ENCODE data around the gene GALNT2.

GALNT2 gene

GRCh38 chr1:230226007-230226800, 159.2 kb downstream of the GALNT2 start:
- Histone ChIP-seq H2BK5ac (ENCODE audit: low read length) (no peak overlapping the region), H3K18ac (ENCODE audit: low read length) (no peak overlapping the region), H3K27ac (ENCODE audit: low read depth, low read length) (no peak overlapping the region), H3K27me3 (ENCODE audit: insufficient read depth, low read length, poor library complexity) (no peaks in the 10 kb centered on the region), H3K56ac (ENCODE audit: low read length) (no peak overlapping the region), H3K4me3 (ENCODE audit: low read length) (no peak overlapping the region), H3K4me1 (ENCODE audit: control insufficient read depth, low read depth, low read length) (peaks cover 5% of the 10 kb centered on the region), H4K5ac (ENCODE audit: low read length) (no peak overlapping the region), H2BK15ac (replicated peaks; ENCODE audit: low read depth) (no peak overlapping the region), H3K9ac (ENCODE audit: low read length) (no peak overlapping the region), H3K4ac (ENCODE audit: low read depth, low read length) (no peak overlapping the region), H2AK5ac (ENCODE audit: low read length) (no peak overlapping the region), H4K8ac (ENCODE audit: low read depth, low read length) (no peak overlapping the region), H3K4me2 (ENCODE audit: low read length) (no peak overlapping the region), H2BK120ac (ENCODE audit: low read depth, low read length) (no peak overlapping the region), H3K79me2 (ENCODE audit: control insufficient read depth, insufficient read depth, low read length) (no peaks in the 10 kb centered on the region), H3K79me1 (ENCODE audit: low read length) (no peaks in the 10 kb centered on the region), H3K23ac (ENCODE audit: low read length) (no peak overlapping the region), H3K36me3 (ENCODE audit: control insufficient read depth, insufficient read depth, low read length) (no peaks in the 10 kb centered on the region)
- WGBS (ENCODE audit: extremely low coverage, insufficient coverage, low lambda C conversion rate) = no CpG with 5 or more reads among the region's 16 CpGs
- no peak for DNase-seq

DNA sequence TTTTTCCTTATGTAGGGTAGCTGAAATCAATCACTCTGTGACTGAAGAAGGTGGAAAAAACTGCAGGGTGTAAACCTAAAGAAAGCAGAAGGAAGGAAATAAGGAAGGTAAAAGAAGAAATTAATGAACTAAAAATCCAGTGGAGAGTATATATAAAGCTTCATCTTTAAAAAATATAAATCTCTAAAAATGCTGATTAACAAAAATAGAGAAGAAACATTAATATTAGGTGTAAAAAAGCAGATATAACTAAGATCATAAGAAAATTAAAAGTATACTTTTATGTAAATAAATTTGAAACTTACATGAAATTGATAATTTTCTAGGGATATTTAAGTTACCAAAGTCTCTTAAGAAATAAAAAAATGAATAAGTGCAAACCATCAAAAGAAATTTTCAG, 159.8 kb downstream of the GALNT2 start:
- no peak overlapping the region for H3K9ac ChIP-seq (ENCODE audit: low read length)
- H3K4me3 ChIP-seq (ENCODE audit: low read length) = no peak overlapping the region
- no peak overlapping the region for H3K27ac ChIP-seq (ENCODE audit: low read depth, low read length)
- H2BK5ac ChIP-seq (ENCODE audit: low read length) = no peak overlapping the region
- H3K4me1 ChIP-seq (ENCODE audit: control insufficient read depth, low read depth, low read length) = peaks cover 10% of the 10 kb centered on the region
- H2AK5ac ChIP-seq (ENCODE audit: low read length) = no peak overlapping the region
- no peaks in the 10 kb centered on the region for H3K79me2 ChIP-seq (ENCODE audit: control insufficient read depth, insufficient read depth, low read length)
- H3K79me1 ChIP-seq (ENCODE audit: low read length) = no peaks in the 10 kb centered on the region
- H3K4me2 ChIP-seq (ENCODE audit: low read length) = no peak overlapping the region
- H3K27me3 ChIP-seq (ENCODE audit: insufficient read depth, low read length, poor library complexity) = no peaks in the 10 kb centered on the region
- H3K4ac ChIP-seq (ENCODE audit: low read depth, low read length) = no peak overlapping the region
- H3K23ac ChIP-seq (ENCODE audit: low read length) = no peak overlapping the region
- H4K8ac ChIP-seq (ENCODE audit: low read depth, low read length) = no peak overlapping the region
- H3K36me3 ChIP-seq (ENCODE audit: control insufficient read depth, insufficient read depth, low read length) = no peaks in the 10 kb centered on the region
- H2BK120ac ChIP-seq (ENCODE audit: low read depth, low read length) = no peak overlapping the region
- no peak overlapping the region for H4K5ac ChIP-seq (ENCODE audit: low read length)
- no peak for DNase-seq
- no peak overlapping the region for H2BK15ac ChIP-seq (replicated peaks; ENCODE audit: low read depth)
- no peak overlapping the region for H3K18ac ChIP-seq (ENCODE audit: low read length)
- H3K56ac ChIP-seq (ENCODE audit: low read length) = no peak overlapping the region

- H3K4me3 ChIP-seq (ENCODE audit: low read length) = no peak overlapping the region
- H3K36me3 ChIP-seq (ENCODE audit: control insufficient read depth, insufficient read depth, low read length) = no peaks in the 10 kb centered on the region
- H3K27me3 ChIP-seq (ENCODE audit: insufficient read depth, low read length, poor library complexity) = no peaks in the 10 kb centered on the region
- H4K8ac ChIP-seq (ENCODE audit: low read depth, low read length) = no peak overlapping the region
- no peak overlapping the region for H3K27ac ChIP-seq (ENCODE audit: low read depth, low read length)
- H3K4me2 ChIP-seq (ENCODE audit: low read length) = no peak overlapping the region
- H4K5ac ChIP-seq (ENCODE audit: low read length) = no peak overlapping the region
- no peak overlapping the region for H3K4ac ChIP-seq (ENCODE audit: low read depth, low read length)
- H3K79me1 ChIP-seq (ENCODE audit: low read length) = no peaks in the 10 kb centered on the region
- no CpG with 5 or more reads among the region's 9 CpGs for WGBS (ENCODE audit: extremely low coverage, insufficient coverage, low lambda C conversion rate)
- no peak overlapping the region for H2BK5ac ChIP-seq (ENCODE audit: low read length)
- no peak for DNase-seq
- no peak overlapping the region for H2BK120ac ChIP-seq (ENCODE audit: low read depth, low read length)
- no peak overlapping the region for H3K23ac ChIP-seq (ENCODE audit: low read length)
- H3K4me1 ChIP-seq (ENCODE audit: control insufficient read depth, low read depth, low read length) = peaks cover 10% of the 10 kb centered on the region
- H3K18ac ChIP-seq (ENCODE audit: low read length) = no peak overlapping the region
- no peak overlapping the region for H2AK5ac ChIP-seq (ENCODE audit: low read length)
- H2BK15ac ChIP-seq (replicated peaks; ENCODE audit: low read depth) = no peak overlapping the region
- no peak overlapping the region for H3K56ac ChIP-seq (ENCODE audit: low read length)
- H3K79me2 ChIP-seq (ENCODE audit: control insufficient read depth, insufficient read depth, low read length) = no peaks in the 10 kb centered on the region
- H3K9ac ChIP-seq (ENCODE audit: low read length) = no peak overlapping the region
Observed at GRCh38 chr1:230228236-230228897, 161.3 kb downstream of the GALNT2 start.

- Histone ChIP-seq H3K9ac (ENCODE audit: low read length) (no peak overlapping the region), H2BK120ac (ENCODE audit: low read depth, low read length) (no peak overlapping the region), H2AK5ac (ENCODE audit: low read length) (no peak overlapping the region), H3K36me3 (ENCODE audit: control insufficient read depth, insufficient read depth, low read length) (no peaks in the 10 kb centered on the region), H3K4ac (ENCODE audit: low read depth, low read length) (no peak overlapping the region), H3K27ac (ENCODE audit: low read depth, low read length) (no peak overlapping the region), H3K79me2 (ENCODE audit: control insufficient read depth, insufficient read depth, low read length) (no peaks in the 10 kb centered on the region), H4K8ac (ENCODE audit: low read depth, low read length) (no peak overlapping the region), H4K5ac (ENCODE audit: low read length) (no peak overlapping the region), H3K56ac (ENCODE audit: low read length) (no peak overlapping the region), H3K79me1 (ENCODE audit: low read length) (no peaks in the 10 kb centered on the region), H3K4me2 (ENCODE audit: low read length) (no peak overlapping the region), H2BK5ac (ENCODE audit: low read length) (no peak overlapping the region), H3K4me3 (ENCODE audit: low read length) (no peak overlapping the region), H3K4me1 (ENCODE audit: control insufficient read depth, low read depth, low read length) (peaks cover 10% of the 10 kb centered on the region), H3K23ac (ENCODE audit: low read length) (no peak overlapping the region), H3K18ac (ENCODE audit: low read length) (no peak overlapping the region), H2BK15ac (replicated peaks; ENCODE audit: low read depth) (no peak overlapping the region), H3K27me3 (ENCODE audit: insufficient read depth, low read length, poor library complexity) (no peaks in the 10 kb centered on the region)
- WGBS (ENCODE audit: extremely low coverage, insufficient coverage, low lambda C conversion rate) = no CpG with 5 or more reads among the region's 7 CpGs
- DNase-seq = no peak
Observed at GRCh38 chr1:230230273-230230672, 163.2 kb downstream of the GALNT2 start.

DNA sequence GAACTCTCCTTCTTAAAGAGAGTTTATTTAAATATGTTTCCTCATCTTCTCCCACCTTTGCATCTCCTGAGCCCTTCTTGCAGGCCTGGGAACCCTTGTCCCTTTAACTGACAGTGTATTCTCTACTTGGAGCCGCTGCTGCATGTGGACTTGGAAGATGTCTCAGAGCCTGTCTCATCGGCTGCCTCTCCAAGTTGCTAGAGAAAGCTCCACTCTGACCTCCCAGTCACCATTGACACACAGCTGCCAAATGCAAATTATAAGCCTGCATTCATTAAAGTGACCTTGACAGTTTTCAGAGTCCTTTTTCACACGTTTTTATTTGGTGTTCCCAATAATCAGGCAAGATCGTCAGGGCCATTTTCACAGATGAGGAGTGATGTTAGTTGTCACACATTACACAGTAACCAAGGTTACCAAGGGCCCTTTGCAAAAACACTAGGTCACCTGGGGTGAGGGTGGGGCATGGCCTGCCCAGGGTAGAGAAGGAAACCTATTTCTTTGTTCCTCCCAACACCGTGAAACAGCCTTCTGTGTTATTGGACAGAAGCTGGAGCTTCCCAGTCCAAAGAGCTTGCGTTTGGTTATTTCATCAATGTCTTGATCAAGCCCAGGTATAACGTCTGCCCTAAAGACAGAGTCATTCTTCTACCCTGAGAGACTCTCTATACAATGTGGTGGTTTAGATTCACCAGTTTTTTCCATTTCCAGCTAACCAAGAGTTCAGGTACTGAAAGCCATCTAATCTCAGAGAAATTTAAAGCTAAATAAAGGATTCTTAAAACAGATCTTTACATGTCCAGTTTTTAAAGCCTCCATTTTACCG, 164.1 kb downstream of the GALNT2 start:
- Histone ChIP-seq H3K4ac (ENCODE audit: low read depth, low read length) (no peak overlapping the region), H3K27ac (ENCODE audit: low read depth, low read length) (no peak overlapping the region), H2AK5ac (ENCODE audit: low read length) (no peak overlapping the region), H3K4me1 (ENCODE audit: control insufficient read depth, low read depth, low read length) (peaks cover 10% of the 10 kb centered on the region), H3K18ac (ENCODE audit: low read length) (no peak overlapping the region), H4K8ac (ENCODE audit: low read depth, low read length) (no peak overlapping the region), H3K4me3 (ENCODE audit: low read length) (no peak overlapping the region), H3K79me1 (ENCODE audit: low read length) (no peaks in the 10 kb centered on the region), H3K36me3 (ENCODE audit: control insufficient read depth, insufficient read depth, low read length) (no peaks in the 10 kb centered on the region), H3K56ac (ENCODE audit: low read length) (no peak overlapping the region), H3K79me2 (ENCODE audit: control insufficient read depth, insufficient read depth, low read length) (no peaks in the 10 kb centered on the region), H3K23ac (ENCODE audit: low read length) (no peak overlapping the region), H3K4me2 (ENCODE audit: low read length) (no peak overlapping the region), H4K5ac (ENCODE audit: low read length) (no peak overlapping the region), H3K9ac (ENCODE audit: low read length) (no peak overlapping the region), H2BK15ac (replicated peaks; ENCODE audit: low read depth) (no peak overlapping the region), H2BK5ac (ENCODE audit: low read length) (no peak overlapping the region), H2BK120ac (ENCODE audit: low read depth, low read length) (no peak overlapping the region), H3K27me3 (ENCODE audit: insufficient read depth, low read length, poor library complexity) (no peaks in the 10 kb centered on the region)
- no CpG with 5 or more reads among the region's 8 CpGs for WGBS (ENCODE audit: extremely low coverage, insufficient coverage, low lambda C conversion rate)
- DNase-seq = peak; percentile 87

Data from mesendoderm (in vitro differentiated cells).